ENCODE results near the gene CLDN34.

CLDN34 gene

GRCh38 chrX:9927698-9928482, 39.3 kb upstream of the CLDN34 start:
- Histone ChIP-seq H3K27me3 (replicated peaks in 2 of 5; ENCODE audit: control insufficient read depth in 4 of 5, insufficient read depth in 5 of 5, low read length in 4 of 5) (peaks cover 0 to 4% (median 0%) of the 10 kb centered on the region in 5 experiments), H3K4me3 (ENCODE audit: control insufficient read depth in 1 of 7, extremely low read depth in 1 of 7, insufficient read depth in 4 of 7, low read depth in 2 of 7, low read length in 6 of 7) (no peak overlapping the region), H3K36me3 (ENCODE audit: control insufficient read depth in 4 of 4, insufficient read depth in 4 of 4, low read length in 3 of 4) (no peaks in the 10 kb centered on the region), H3K27ac (ENCODE audit: insufficient read depth in 1 of 2, low read depth in 1 of 2, low read length in 2 of 2, poor library complexity in 1 of 2, severe bottlenecking in 2 of 2) (no peak overlapping the region), H3K9me3 (ENCODE audit: control extremely low read depth in 1 of 5, control insufficient read depth in 4 of 5, insufficient read depth in 2 of 5, low read depth in 1 of 5, low read length in 4 of 5) (no peaks in the 10 kb centered on the region), H3K4me1 (ENCODE audit: control extremely low read depth in 1 of 4, control insufficient read depth in 4 of 4, insufficient read depth in 4 of 4, low read length in 3 of 4) (no peaks in the 10 kb centered on the region)
- CTCF ChIA-PET = no interaction called here
- POLR2A ChIA-PET = no interaction called here
- WGBS (ENCODE audit: insufficient coverage) = 67% methylated on average over 10 of the region's 11 CpGs
- DNase-seq = no peak

- DNase-seq = no peak
- Histone ChIP-seq H3K36me3 (ENCODE audit: control insufficient read depth in 4 of 4, insufficient read depth in 4 of 4, low read length in 3 of 4) (no peaks in the 10 kb centered on the region), H3K4me1 (ENCODE audit: control extremely low read depth in 1 of 4, control insufficient read depth in 4 of 4, insufficient read depth in 4 of 4, low read length in 3 of 4) (peaks cover 0 to 11% (median 4%) of the 10 kb centered on the region in 4 experiments), H3K9me3 (ENCODE audit: control extremely low read depth in 1 of 5, control insufficient read depth in 4 of 5, insufficient read depth in 2 of 5, low read depth in 1 of 5, low read length in 4 of 5) (no peaks in the 10 kb centered on the region), H3K27me3 (replicated peaks in 2 of 5; ENCODE audit: control insufficient read depth in 4 of 5, insufficient read depth in 5 of 5, low read length in 4 of 5) (peaks cover 0 to 3% (median 0%) of the 10 kb centered on the region in 5 experiments), H3K4me3 (ENCODE audit: control insufficient read depth in 1 of 7, extremely low read depth in 1 of 7, insufficient read depth in 4 of 7, low read depth in 2 of 7, low read length in 6 of 7) (no peak overlapping the region), H3K27ac (ENCODE audit: insufficient read depth in 1 of 2, low read depth in 1 of 2, low read length in 2 of 2, poor library complexity in 1 of 2, severe bottlenecking in 2 of 2) (no peak overlapping the region)
- POLR2A ChIA-PET = no interaction called here
- CTCF ChIA-PET = no interaction called here
- 75% methylated on average over 2 of the region's 3 CpGs for WGBS (ENCODE audit: insufficient coverage)
Measured at GRCh38 chrX:9935436-9935835, 31.7 kb upstream of the CLDN34 start.

GRCh38 chrX:9937761-9938160, 29.4 kb upstream of the CLDN34 start:
- WGBS (ENCODE audit: insufficient coverage) = 96% methylated on average over 6 of the region's 8 CpGs
- no peak overlapping the region for H3K27ac ChIP-seq (ENCODE audit: insufficient read depth in 1 of 2, low read depth in 1 of 2, low read length in 2 of 2, poor library complexity in 1 of 2, severe bottlenecking in 2 of 2)
- H3K36me3 ChIP-seq (ENCODE audit: control insufficient read depth in 4 of 4, insufficient read depth in 4 of 4, low read length in 3 of 4) = no peaks in the 10 kb centered on the region
- POLR2A ChIA-PET = no interaction called here
- CTCF ChIA-PET = no interaction called here
- H3K27me3 ChIP-seq (replicated peaks in 2 of 5; ENCODE audit: control insufficient read depth in 4 of 5, insufficient read depth in 5 of 5, low read length in 4 of 5) = peaks cover 0 to 3% (median 0%) of the 10 kb centered on the region in 5 experiments
- H3K9me3 ChIP-seq (ENCODE audit: control extremely low read depth in 1 of 5, control insufficient read depth in 4 of 5, insufficient read depth in 2 of 5, low read depth in 1 of 5, low read length in 4 of 5) = no peaks in the 10 kb centered on the region
- H3K4me3 ChIP-seq (ENCODE audit: control insufficient read depth in 1 of 7, extremely low read depth in 1 of 7, insufficient read depth in 4 of 7, low read depth in 2 of 7, low read length in 6 of 7) = no peak overlapping the region
- peaks cover 0 to 28% (median 18%) of the 10 kb centered on the region in 4 experiments for H3K4me1 ChIP-seq (ENCODE audit: control extremely low read depth in 1 of 4, control insufficient read depth in 4 of 4, insufficient read depth in 4 of 4, low read length in 3 of 4)
- peak in 1 of 3 donors; percentile 23 for DNase-seq

GRCh38 chrX:9938516-9938915, 28.6 kb upstream of the CLDN34 start:
- Histone ChIP-seq H3K4me3 (ENCODE audit: control insufficient read depth in 1 of 7, extremely low read depth in 1 of 7, insufficient read depth in 4 of 7, low read depth in 2 of 7, low read length in 6 of 7) (no peak overlapping the region), H3K36me3 (ENCODE audit: control insufficient read depth in 4 of 4, insufficient read depth in 4 of 4, low read length in 3 of 4) (no peaks in the 10 kb centered on the region), H3K4me1 (ENCODE audit: control extremely low read depth in 1 of 4, control insufficient read depth in 4 of 4, insufficient read depth in 4 of 4, low read length in 3 of 4) (peaks cover 0 to 33% (median 18%) of the 10 kb centered on the region in 4 experiments), H3K27ac (ENCODE audit: insufficient read depth in 1 of 2, low read depth in 1 of 2, low read length in 2 of 2, poor library complexity in 1 of 2, severe bottlenecking in 2 of 2) (no peak overlapping the region), H3K9me3 (ENCODE audit: control extremely low read depth in 1 of 5, control insufficient read depth in 4 of 5, insufficient read depth in 2 of 5, low read depth in 1 of 5, low read length in 4 of 5) (no peaks in the 10 kb centered on the region), H3K27me3 (replicated peaks in 2 of 5; ENCODE audit: control insufficient read depth in 4 of 5, insufficient read depth in 5 of 5, low read length in 4 of 5) (peaks cover 0 to under 1% (median 0%) of the 10 kb centered on the region in 5 experiments)
- no peak for DNase-seq
- WGBS (ENCODE audit: insufficient coverage) = 90% methylated on average over 2 of the region's 7 CpGs
- ChIA-PET CTCF (no interaction called here), POLR2A (no interaction called here)

GRCh38 chrX:9940421-9940820, 26.7 kb upstream of the CLDN34 start:
- peak; percentile 61 to 82 (median 77) for DNase-seq
- no peaks in the 10 kb centered on the region for H3K27me3 ChIP-seq (replicated peaks in 2 of 5; ENCODE audit: control insufficient read depth in 4 of 5, insufficient read depth in 5 of 5, low read length in 4 of 5)
- no peaks in the 10 kb centered on the region for H3K9me3 ChIP-seq (ENCODE audit: control extremely low read depth in 1 of 5, control insufficient read depth in 4 of 5, insufficient read depth in 2 of 5, low read depth in 1 of 5, low read length in 4 of 5)
- H3K4me3 ChIP-seq (ENCODE audit: control insufficient read depth in 1 of 7, extremely low read depth in 1 of 7, insufficient read depth in 4 of 7, low read depth in 2 of 7, low read length in 6 of 7) = no peak overlapping the region
- ChIA-PET CTCF (interaction anchor here (1.6 kb wide), 1 partner anchor 47 kb away, joined by 7 read pairs; no protein-coding TSS in a partner anchor), POLR2A (no interaction called here)
- H3K36me3 ChIP-seq (ENCODE audit: control insufficient read depth in 4 of 4, insufficient read depth in 4 of 4, low read length in 3 of 4) = no peaks in the 10 kb centered on the region
- 89% methylated on average over 12 of the region's 14 CpGs for WGBS (ENCODE audit: insufficient coverage)
- no peak overlapping the region for H3K27ac ChIP-seq (ENCODE audit: insufficient read depth in 1 of 2, low read depth in 1 of 2, low read length in 2 of 2, poor library complexity in 1 of 2, severe bottlenecking in 2 of 2)
- H3K4me1 ChIP-seq (ENCODE audit: control extremely low read depth in 1 of 4, control insufficient read depth in 4 of 4, insufficient read depth in 4 of 4, low read length in 3 of 4) = peaks cover 0 to 33% (median 18%) of the 10 kb centered on the region in 4 experiments

- CTCF ChIA-PET = interaction anchor here (1.6 kb wide), 1 partner anchor 46 kb away, joined by 7 read pairs; no protein-coding TSS in a partner anchor
- no peaks in the 10 kb centered on the region for H3K27me3 ChIP-seq (replicated peaks in 2 of 5; ENCODE audit: control insufficient read depth in 4 of 5, insufficient read depth in 5 of 5, low read length in 4 of 5)
- no peak overlapping the region for H3K27ac ChIP-seq (ENCODE audit: insufficient read depth in 1 of 2, low read depth in 1 of 2, low read length in 2 of 2, poor library complexity in 1 of 2, severe bottlenecking in 2 of 2)
- peaks cover 0 to 2% (median 0%) of the 10 kb centered on the region in 5 experiments for H3K9me3 ChIP-seq (ENCODE audit: control extremely low read depth in 1 of 5, control insufficient read depth in 4 of 5, insufficient read depth in 2 of 5, low read depth in 1 of 5, low read length in 4 of 5)
- no peaks in the 10 kb centered on the region for H3K36me3 ChIP-seq (ENCODE audit: control insufficient read depth in 4 of 4, insufficient read depth in 4 of 4, low read length in 3 of 4)
- POLR2A ChIA-PET = interaction anchor here (0.6 kb wide), 1 partner anchor 157 kb away, joined by 10 read pairs; no protein-coding TSS in a partner anchor
- peak; percentile 85 to 95 (median 95) for DNase-seq
- WGBS (ENCODE audit: insufficient coverage) = 13% methylated on average over 3 of the region's 6 CpGs
- H3K4me1 ChIP-seq (ENCODE audit: control extremely low read depth in 1 of 4, control insufficient read depth in 4 of 4, insufficient read depth in 4 of 4, low read length in 3 of 4) = peaks cover 0 to 34% (median 20%) of the 10 kb centered on the region in 4 experiments
- no peak overlapping the region for H3K4me3 ChIP-seq (ENCODE audit: control insufficient read depth in 1 of 7, extremely low read depth in 1 of 7, insufficient read depth in 4 of 7, low read depth in 2 of 7, low read length in 6 of 7)
Measured at GRCh38 chrX:9942086-9942485, 25.1 kb upstream of the CLDN34 start.

- Histone ChIP-seq H3K27me3 (replicated peaks in 2 of 5; ENCODE audit: control insufficient read depth in 4 of 5, insufficient read depth in 5 of 5, low read length in 4 of 5) (no peaks in the 10 kb centered on the region), H3K9me3 (ENCODE audit: control extremely low read depth in 1 of 5, control insufficient read depth in 4 of 5, insufficient read depth in 2 of 5, low read depth in 1 of 5, low read length in 4 of 5) (peaks cover 0 to 2% (median 0%) of the 10 kb centered on the region in 5 experiments), H3K4me3 (ENCODE audit: control insufficient read depth in 1 of 7, extremely low read depth in 1 of 7, insufficient read depth in 4 of 7, low read depth in 2 of 7, low read length in 6 of 7) (no peak overlapping the region), H3K27ac (ENCODE audit: insufficient read depth in 1 of 2, low read depth in 1 of 2, low read length in 2 of 2, poor library complexity in 1 of 2, severe bottlenecking in 2 of 2) (no peak overlapping the region), H3K4me1 (ENCODE audit: control extremely low read depth in 1 of 4, control insufficient read depth in 4 of 4, insufficient read depth in 4 of 4, low read length in 3 of 4) (peaks cover 0 to 39% (median 20%) of the 10 kb centered on the region in 4 experiments), H3K36me3 (ENCODE audit: control insufficient read depth in 4 of 4, insufficient read depth in 4 of 4, low read length in 3 of 4) (no peaks in the 10 kb centered on the region)
- WGBS (ENCODE audit: insufficient coverage) = 83% methylated on average over 1 of the region's 5 CpGs
- peak in 1 of 3 donors; percentile 34 for DNase-seq
- CTCF ChIA-PET = no interaction called here
- POLR2A ChIA-PET = no interaction called here
Measured at GRCh38 chrX:9943420-9943819, 23.7 kb upstream of the CLDN34 start.

Data from common myeloid progenitor, CD34-positive (primary cell).